C4-2B (cell line): ENCODE results near the gene ESRRA.
A peak's percentile ranks its signal among the peaks of the same experiment; 100 is the strongest.

Source experiments
- H3K27ac ChIP-seq: fragments of 450-650 bp; 2 replicates; pipeline ENCODE4 v1.5.1; 2017
- CTCF ChIP-seq: fragments of 450-650 bp; conservative IDR thresholded peaks from 2 replicates; pipeline ENCODE4 v1.5.1; 2017; ENCODE audit warnings: mild to moderate bottlenecking
- ZFX ChIP-seq: fragments of 450-650 bp; IDR thresholded peaks from 2 replicates; pipeline ENCODE4 v1.6.1; 2017

The ESRRA gene

GRCh38 chr11:64296830-64297698, 8.3 kb upstream of the ESRRA start:
- no peak overlapping the region for H3K27ac ChIP-seq
- TF ChIP-seq CTCF, result no peak
- no peak for TF ChIP-seq ZFX

- no peak overlapping the region for H3K27ac ChIP-seq
- TF ChIP-seq CTCF, result no peak
- no peak for TF ChIP-seq ZFX
Measured at GRCh38 chr11:64297699-64298358, 7.5 kb upstream of the ESRRA start.

GRCh38 chr11:64298966-64299846, 6.1 kb upstream of the ESRRA start:
- no peak overlapping the region for H3K27ac ChIP-seq
- TF ChIP-seq CTCF, result no peak

GRCh38 chr11:64299847-64300648, 5.3 kb upstream of the ESRRA start, which contains the start of gene CATSPERZ:
Gene CATSPERZ (plus strand): TSS chr11:64300358. CDS start chr11:64300411, 53 bp downstream.
- no peak within 1 kb of the TSS for H3K27ac ChIP-seq
- no peak for TF ChIP-seq ZFX
- no peak for TF ChIP-seq CTCF

- no peak for TF ChIP-seq ZFX
- TF ChIP-seq CTCF, result no peak
- peak overlapping the region; percentile 89; the same call in 1 of the 2 replicates for H3K27ac ChIP-seq
Measured at GRCh38 chr11:64303109-64304031, 2.0 kb upstream of the ESRRA start.

GRCh38 chr11:64304032-64304315, 1.4 kb upstream of the ESRRA start:
- TF ChIP-seq CTCF, result no peak
- TF ChIP-seq ZFX, result no peak
- peak overlapping the region; percentile 89 for H3K27ac ChIP-seq
